HepG2 (cell line): Measurements from ENCODE around the gene DCP1B. TPM values are rescaled to one million over a fixed set of nuclear protein-coding genes. Genes with fewer than 3 reads are reported as not detected.

Experiments used
- ATAC-seq: fragments of 200-7000 bp; cut with Tn5 transposase; 3 replicates; pipeline ENCODE4 v1.9.1; 2020; ENCODE audit warnings: mild to moderate bottlenecking, moderate library complexity
- BruUV-seq: library from RNA; stranded (reverse); fragments of 400-500 nt; replicated peaks from 2 replicates; lab custom pipeline; 2021; lab: Mats Ljungman, UMichigan
- CTCF ChIA-PET: fragments of 300-600 bp; formaldehyde crosslinking; extraction: SDS; loops from one replicate; lab custom pipeline; 2021; ENCODE audit warnings: low total read pairs, inconsistent platforms, low intra/inter-chr PET ratio; lab: Yijun Ruan, JAX
- POLR2A ChIA-PET: fragments of 350-600 bp; sonication (Branson Sonifier 250); formaldehyde crosslinking; loops from one replicate; lab custom pipeline; 2020; ENCODE audit warnings: antibody characterized with exemption, inconsistent platforms; lab: Yijun Ruan, JAX
- DNase-seq: peaks from one replicate; pipeline ENCODE4 v3.0.0-alpha.2; 2015; ENCODE audit warnings: low spot score
- FAIRE-seq: peaks from 3 replicates; lab custom pipeline; 2011; peaks lifted over from hg19 to GRCh38; lab: Jason Lieb, UNC
- H2AFZ ChIP-seq: one replicate; pipeline ENCODE4 v1.6.1; 2011; ENCODE audit warnings: low read length, inconsistent platforms
- H3K27ac ChIP-seq: fragments of 300-600 bp; 3 replicates; pipeline ENCODE4 v1.8.0; 2011; ENCODE audit warnings: mixed run types, mild to moderate bottlenecking, mixed read lengths, low read length, inconsistent platforms; ENCODE audit not compliant: insufficient read depth; ENCODE audit errors: extremely low read length
- H3K27me3 ChIP-seq, 2 experiments: fragments of 200-600 bp in 1 of 2; 2 replicates in 1 of 2; 3 replicates in 1 of 2; pipeline versions ENCODE4 v1.6.0 to v1.8.0; 2011; ENCODE audit warnings: low read length in 2 of 2, mild to moderate bottlenecking in 2 of 2, moderate library complexity in 2 of 2, inconsistent platforms in 1 of 2; ENCODE audit not compliant: insufficient read depth in 2 of 2, control insufficient read depth in 1 of 2
- H3K36me3 ChIP-seq, 2 experiments: fragments of 200-600 bp in 1 of 2; replicated peaks in 1 of 2; 2 replicates in 1 of 2; 3 replicates in 1 of 2; pipeline versions ENCODE4 v1.5.1 to v1.8.0; 2011; ENCODE audit warnings: low read length in 2 of 2, inconsistent platforms in 1 of 2; ENCODE audit not compliant: insufficient read depth in 2 of 2, control insufficient read depth in 1 of 2
- H3K4me1 ChIP-seq: 2 replicates; pipeline ENCODE4 v1.5.1; 2012; ENCODE audit warnings: low read length, inconsistent platforms; ENCODE audit not compliant: insufficient read depth
- H3K4me2 ChIP-seq: 2 replicates; pipeline ENCODE4 v1.6.0; 2011; ENCODE audit warnings: low read depth, low read length, inconsistent platforms
- H3K4me3 ChIP-seq, 3 experiments: fragments of 200-600 bp in 1 of 3; sonication (generic), shearing (Covaris generic) in 1 of 3; replicated peaks in 1 of 3; 2 replicates each; pipeline ENCODE4 v1.5.1; 2011 to 2016; ENCODE audit warnings: low read length in 3 of 3, inconsistent platforms in 2 of 3, low read depth in 2 of 3, mild to moderate bottlenecking in 2 of 3, control low read depth in 1 of 3, mixed read lengths in 1 of 3; ENCODE audit not compliant: insufficient read depth in 1 of 3
- H3K79me2 ChIP-seq: one replicate; pipeline ENCODE4 v1.6.1; 2011; ENCODE audit warnings: low read length, inconsistent platforms; ENCODE audit not compliant: insufficient read depth
- H3K9ac ChIP-seq: 2 replicates; pipeline ENCODE4 v1.6.0; 2011; ENCODE audit warnings: mild to moderate bottlenecking, low read depth, low read length, inconsistent platforms; ENCODE audit not compliant: insufficient read depth
- H3K9me3 ChIP-seq: 2 replicates; pipeline ENCODE4 v1.5.1; 2012; ENCODE audit warnings: mild to moderate bottlenecking, low read length
- H4K20me1 ChIP-seq: 2 replicates; pipeline ENCODE4 v1.6.0; 2011; ENCODE audit warnings: inconsistent platforms, mild to moderate bottlenecking, low read length, moderate library complexity; ENCODE audit not compliant: insufficient read depth
- BRD4 ChIP-seq: sonication (generic); formaldehyde crosslinking; IDR thresholded peaks from 2 replicates; pipeline ENCODE4 v1.4.0; 2020; ENCODE audit warnings: missing genetic modification reagents
- CCDC6 ChIP-seq: sonication (generic); formaldehyde crosslinking; IDR thresholded peaks from 2 replicates; pipeline ENCODE4 v1.8.1; 2022; ENCODE audit warnings: mild to moderate bottlenecking, missing genetic modification reagents, moderate library complexity
- ETV5 ChIP-seq: IDR thresholded peaks from 2 replicates; pipeline ENCODE4 v1.6.1; 2018; ENCODE audit warnings: missing biosample characterization, missing genetic modification reagents, inconsistent platforms, borderline replicate concordance
- HDAC6 ChIP-seq: fragments of 200-600 bp; sonication (generic); IDR thresholded peaks from 2 replicates; pipeline ENCODE4 v1.7.0; 2017; ENCODE audit warnings: mild to moderate bottlenecking, antibody characterized with exemption, low read length, low read depth
- MXD1 ChIP-seq: sonication (generic); formaldehyde crosslinking; IDR thresholded peaks from 2 replicates; pipeline ENCODE4 v1.4.0; 2020; ENCODE audit warnings: mild to moderate bottlenecking, missing genetic modification reagents
- ONECUT2 ChIP-seq: sonication (generic); formaldehyde crosslinking; IDR thresholded peaks from 2 replicates; pipeline ENCODE4 v1.4.0; 2020; ENCODE audit warnings: missing genetic modification reagents
- RBFOX2 ChIP-seq: fragments of 200-400 bp; formaldehyde crosslinking; IDR thresholded peaks from 2 replicates; pipeline ENCODE4 v1.6.1; 2017; ENCODE audit warnings: low read depth, mild to moderate bottlenecking, low read length
- SOX5 ChIP-seq: IDR thresholded peaks from 2 replicates; pipeline ENCODE4 v1.6.1; 2016; ENCODE audit warnings: borderline replicate concordance
- SP2 ChIP-seq: sonication (generic); formaldehyde crosslinking; IDR thresholded peaks from 2 replicates; pipeline ENCODE4 v1.5.1; 2020; ENCODE audit warnings: mild to moderate bottlenecking, missing genetic modification reagents
- TEF ChIP-seq: sonication (generic); formaldehyde crosslinking; IDR thresholded peaks from 2 replicates; pipeline ENCODE4 v1.5.0; 2020; ENCODE audit warnings: missing genetic modification reagents
- ZBTB7B ChIP-seq: sonication (generic); formaldehyde crosslinking; IDR thresholded peaks from 2 replicates; pipeline ENCODE4 v1.4.0; 2020; ENCODE audit warnings: missing genetic modification reagents
- ZNF253 ChIP-seq: sonication (generic); formaldehyde crosslinking; IDR thresholded peaks from 2 replicates; pipeline ENCODE4 v1.8.0; 2022; ENCODE audit warnings: mild to moderate bottlenecking, missing genetic modification reagents, borderline replicate concordance
- ZNF274 ChIP-seq: sonication (generic); formaldehyde crosslinking; IDR thresholded peaks from 2 replicates; pipeline ENCODE4 v1.5.1; 2020; ENCODE audit warnings: mild to moderate bottlenecking, missing genetic modification reagents
- ZNF329 ChIP-seq: sonication (generic); formaldehyde crosslinking; IDR thresholded peaks from 2 replicates; pipeline ENCODE4 v1.9.0; 2021; ENCODE audit warnings: low read depth, mild to moderate bottlenecking, missing genetic modification reagents
- ZNF451 ChIP-seq: sonication (generic); formaldehyde crosslinking; IDR thresholded peaks from 2 replicates; pipeline ENCODE4 v1.5.0; 2020; ENCODE audit warnings: mild to moderate bottlenecking, missing genetic modification reagents
- WGBS: methylation state at CpG from one replicate; pipeline ENCODE4 v1.1.6; 2017; ENCODE audit warnings: low lambda C conversion rate; 5-methylcytosine and 5-hydroxymethylcytosine counted together
- in situ Hi-C: cut with HindIII; loops from 2 replicates; pipeline ENCODE4 v1.10.0; 2017; ENCODE audit warnings: low pct_unique_long_range_greater_than_20kb; ENCODE audit not compliant: extremely low pct_ligation_motif_present
- intact Hi-C: fragments of 100-400 bp; cut with micrococcal nuclease; formaldehyde crosslinking; loops from one replicate; pipeline ENCODE4 v1.10.0; 2022; ENCODE audit not compliant: unreplicated experiment
- polyA plus RNA-seq, 8 experiments: library from polyadenylated mRNA; depleted of rRNA in 3 of 8; stranded (reverse) in 7 of 8; unstranded in 1 of 8; fragments of >200 nt; fragmentation: Illumina TruSeq in 4 of 8; extraction: Trizol in 4 of 8; gene quantifications; 2 replicates each; pipeline versions ENCODE4 v1.2.1 to v1.2.3, GENCODE V29; 2011 to 2016; ENCODE audit warnings: low read depth in 4 of 8, missing spikeins in 1 of 8, mixed read lengths in 1 of 8; ENCODE audit not compliant: insufficient read depth in 1 of 8
- total RNA-seq, 5 experiments: library from RNA; depleted of rRNA; stranded (reverse); fragments of >200 nt; fragmentation: Illumina TruSeq; extraction: Trizol; gene quantifications; 2 replicates each; pipeline ENCODE4 v1.2.3, GENCODE V29; 2016; ENCODE audit warnings: low read depth in 1 of 5

DCP1B gene
- total and polyA plus RNA-seq, 2 of the 13 experiments (the other 11 are each of a cell fraction or from before 2014, with no cell fraction given), result 11.4 to 27.2 TPM

GRCh38 chr12:1948883-1949282, 55.4 kb downstream of the DCP1B start:
- intact Hi-C loops, result no loop called here
- no peak for DNase-seq
- no peak overlapping the region for H3K4me2 ChIP-seq
- TF ChIP-seq TEF, result no peak
- TF ChIP-seq SOX5 (CRISPR knock-in tag), result no peak
- TF ChIP-seq ZNF329 (CRISPR knock-in tag), result no peak
- no peak for TF ChIP-seq ZNF253
- no peak for TF ChIP-seq ONECUT2
- no peak for TF ChIP-seq ETV5
- no peak for TF ChIP-seq ZBTB7B (CRISPR knock-in tag)
- TF ChIP-seq ZNF274 (CRISPR knock-in tag), result no peak
- no peak for TF ChIP-seq BRD4
- no peak for TF ChIP-seq HDAC6
- no peak for TF ChIP-seq MXD1
- no peak for TF ChIP-seq CCDC6
- no peak for TF ChIP-seq ZNF451 (CRISPR knock-in tag)
- no peak for TF ChIP-seq SP2
- no peak for TF ChIP-seq RBFOX2
- TF ChIP-seq, all 625 proteins: peak for 0
- H3K4me1 ChIP-seq, result 0 out of 2 replicates have a peak, but pooled peaks cover 8% of the 10 kb centered on the region
- in situ Hi-C loops, result no loop called here
- WGBS, result 100% methylated on average over 3 of the region's 11 CpGs
- CTCF ChIA-PET, result no interaction called here
- no peaks in the 10 kb centered on the region for H3K27me3 ChIP-seq
- FAIRE-seq, result no peak
- no peak overlapping the region for H3K4me3 ChIP-seq
- H3K9ac ChIP-seq, result no peak overlapping the region
- POLR2A ChIA-PET, result no interaction called here
- no peaks in the 10 kb centered on the region for H4K20me1 ChIP-seq
- no peak overlapping the region for H2AFZ ChIP-seq
- no peaks in the 10 kb centered on the region for H3K9me3 ChIP-seq
- BruUV-seq, result no TSS peak
- no peak overlapping the region for H3K27ac ChIP-seq
- H3K79me2 ChIP-seq, result no peaks in the 10 kb centered on the region
- H3K36me3 ChIP-seq, result peaks cover 26 to 56% of the 10 kb centered on the region in 2 experiments; a peak in 4 of 5 replicates
- no peak for ATAC-seq
